Measurements from ENCODE around the gene ADAMTS4. TPM values are rescaled to one million over a fixed set of nuclear protein-coding genes. Genes with fewer than 3 reads are reported as not detected.

Gene ADAMTS4
- total RNA-seq, 1 donor from 2014 or later: 0.22 TPM

GRCh38 chr1:161218301-161219077, 19.6 kb upstream of the ADAMTS4 start:
- H3K27me3 Mint-ChIP-seq: no peaks in the 10 kb centered on the region
- no peak for DNase-seq (ENCODE audit: low spot score, unreplicated experiment)
- TF ChIP-seq CTCF (IDR thresholded peaks at IDR 0.05; ENCODE audit: unreplicated experiment): no peak
- H3K27ac Mint-ChIP-seq: peak overlapping the region; percentile 94
- H3K36me3 Mint-ChIP-seq (ENCODE audit: insufficient read depth): peaks cover 13% of the 10 kb centered on the region
- peaks cover 49% of the 10 kb centered on the region for H3K4me1 Mint-ChIP-seq (ENCODE audit: low read depth)
- peak overlapping the region; percentile 16 for H3K4me3 Mint-ChIP-seq (ENCODE audit: low read depth)
- H3K9me3 Mint-ChIP-seq (ENCODE audit: low read depth): no peaks in the 10 kb centered on the region

GRCh38 chr1:161217831-161218230, 19.0 kb upstream of the ADAMTS4 start:
- TF ChIP-seq CTCF (IDR thresholded peaks at IDR 0.05; ENCODE audit: unreplicated experiment): no peak
- no peaks in the 10 kb centered on the region for H3K27me3 Mint-ChIP-seq
- H3K9me3 Mint-ChIP-seq (ENCODE audit: low read depth): no peaks in the 10 kb centered on the region
- H3K4me1 Mint-ChIP-seq (ENCODE audit: low read depth): peaks cover 45% of the 10 kb centered on the region
- no peak overlapping the region for H3K27ac Mint-ChIP-seq
- H3K4me3 Mint-ChIP-seq (ENCODE audit: low read depth): no peak overlapping the region
- peaks cover 17% of the 10 kb centered on the region for H3K36me3 Mint-ChIP-seq (ENCODE audit: insufficient read depth)
- DNase-seq (ENCODE audit: low spot score, unreplicated experiment): no peak

GRCh38 chr1:161216945-161217712, 18.3 kb upstream of the ADAMTS4 start:
- TF ChIP-seq CTCF (IDR thresholded peaks at IDR 0.05; ENCODE audit: unreplicated experiment): no peak
- Mint-ChIP-seq H3K36me3 (ENCODE audit: insufficient read depth) (peaks cover 19% of the 10 kb centered on the region), H3K9me3 (ENCODE audit: low read depth) (no peaks in the 10 kb centered on the region), H3K27me3 (no peaks in the 10 kb centered on the region), H3K27ac (peak overlapping the region; percentile 73), H3K4me1 (ENCODE audit: low read depth) (peaks cover 43% of the 10 kb centered on the region), H3K4me3 (ENCODE audit: low read depth) (no peak overlapping the region)
- no peak for DNase-seq (ENCODE audit: low spot score, unreplicated experiment)

- H3K27ac Mint-ChIP-seq: no peak within 1 kb of the TSS
- peaks cover 38% of the 10 kb centered on the region for H3K4me1 Mint-ChIP-seq (ENCODE audit: low read depth)
Observed at GRCh38 chr1:161215076-161215475, 16.2 kb upstream of the ADAMTS4 start, which contains the start of gene FCER1G. Gene FCER1G, plus strand, starts transcription at chr1:161215295. Its CDS starts 27 bp downstream, at chr1:161215322.

More at GRCh38 chr1:161215076-161215475, 16.2 kb upstream of the ADAMTS4 start, which contains the start of gene FCER1G:
- Mint-ChIP-seq H3K9me3 (ENCODE audit: low read depth) (no peaks in the 10 kb centered on the region), H3K4me3 (ENCODE audit: low read depth) (no peak within 1 kb of the TSS), H3K27me3 (no peaks in the 10 kb centered on the region), H3K36me3 (ENCODE audit: insufficient read depth) (peaks cover 27% of the 10 kb centered on the region)
- DNase-seq (ENCODE audit: low spot score, unreplicated experiment): no peak
- TF ChIP-seq CTCF (IDR thresholded peaks at IDR 0.05; ENCODE audit: unreplicated experiment): no peak
